SK-N-DZ (cell line): ENCODE results near the gene CCDC137.

Experiments used
- DNase-seq: peaks from one replicate; pipeline ENCODE4 v3.0.0-alpha.2; 2015; ENCODE audit warnings: low spot score

The CCDC137 gene

GRCh38 chr17:81682565-81683207, 16.1 kb downstream of the CCDC137 start:
- DNase-seq = no peak

DNA sequence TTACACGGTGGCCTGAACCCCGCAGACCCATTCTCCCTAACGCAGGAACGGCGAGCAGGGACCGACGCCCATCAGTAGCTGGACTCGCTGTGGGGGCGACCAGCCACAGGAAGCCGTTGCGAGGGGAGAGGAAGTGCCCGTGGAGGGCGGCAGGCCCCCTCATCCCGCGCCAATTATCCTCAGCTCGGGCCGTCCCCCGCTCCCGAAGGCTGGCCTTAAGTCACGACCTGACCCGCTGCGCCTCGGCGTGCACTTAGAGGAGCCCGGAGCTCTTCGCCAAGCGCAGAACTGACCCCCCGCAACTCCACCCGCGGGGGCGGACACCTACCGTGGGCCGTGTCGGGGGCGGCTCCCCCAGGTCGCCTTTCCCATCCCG, 16.7 kb downstream of the CCDC137 start:
- no peak for DNase-seq

DNA sequence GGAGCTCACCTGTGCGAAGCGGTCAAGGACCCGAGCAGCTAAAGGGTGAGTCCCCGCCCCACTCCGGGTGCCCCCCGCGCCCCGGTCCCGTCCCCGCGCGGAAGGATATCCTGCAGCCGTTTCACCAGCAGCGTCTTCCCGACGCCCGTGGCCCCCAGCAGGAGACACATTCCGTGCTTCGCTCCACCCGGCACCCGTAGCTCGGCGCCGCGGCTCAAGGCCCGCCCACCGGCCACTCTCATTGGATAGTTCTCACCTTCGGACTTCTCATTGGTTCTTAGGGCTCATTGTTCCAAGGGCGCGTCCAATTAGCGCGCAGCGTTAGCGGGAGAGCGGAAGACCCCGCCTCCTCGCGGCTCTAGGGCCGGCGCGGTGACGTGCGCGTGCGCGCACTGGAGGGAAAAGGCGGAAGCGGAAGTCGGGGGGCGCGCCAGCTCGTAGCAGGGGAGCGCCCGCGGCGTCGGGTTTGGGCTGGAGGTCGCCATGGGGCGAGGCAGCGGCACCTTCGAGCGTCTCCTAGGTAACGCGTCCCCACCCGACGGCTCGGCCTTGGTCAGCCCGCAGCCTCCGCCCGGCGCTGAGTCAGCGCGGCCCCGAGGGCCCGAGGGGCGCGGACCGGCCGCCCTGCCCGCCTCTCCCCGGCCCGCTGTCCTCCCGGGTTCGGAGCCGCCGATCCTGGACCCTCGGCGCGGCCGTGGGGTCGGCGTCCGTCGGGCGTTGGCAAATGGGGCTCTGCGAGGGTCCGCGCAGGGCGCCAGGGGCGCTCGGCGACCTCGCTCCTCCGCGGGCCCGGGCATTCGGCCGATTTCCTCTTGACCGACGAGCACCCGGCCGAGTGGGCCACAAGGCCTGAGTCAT, 17.3 kb downstream of the CCDC137 start, which contains the start of the genes ARL16 and HGS:
Gene ARL16 (minus strand): TSS at position 214 of the 858 bp plus-strand sequence. CDS start 44 bp downstream, at position 170.
Gene HGS (plus strand): TSS at position 428 of the 858 bp plus-strand sequence. CDS start 56 bp downstream, at position 484.
- DNase-seq = peak; percentile 99

DNA sequence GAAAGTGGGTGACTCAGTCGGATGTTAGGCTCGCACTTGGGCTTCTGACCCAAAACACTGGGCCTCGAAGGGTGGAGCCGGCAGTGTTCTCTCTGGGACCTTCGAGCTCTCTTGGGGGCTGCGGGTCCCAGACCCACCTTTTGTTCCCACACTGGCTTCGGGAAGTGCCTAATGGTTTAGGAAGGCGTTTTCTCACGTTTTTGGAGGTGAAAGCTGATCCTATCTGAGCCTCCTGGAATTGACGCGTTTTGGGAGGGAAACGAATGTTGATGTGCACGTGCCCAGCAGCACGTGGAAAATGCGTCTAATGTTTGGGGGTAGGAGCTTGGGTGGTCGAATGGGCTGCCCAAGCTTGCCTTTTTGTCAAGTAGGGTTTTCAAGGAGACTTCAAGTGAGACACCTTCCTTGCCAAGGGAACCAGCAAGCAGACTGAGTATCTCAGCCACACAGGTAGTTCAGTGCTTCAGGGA, 17.9 kb downstream of the CCDC137 start:
- DNase-seq = no peak

- DNase-seq = no peak
These were observed 18.6 kb downstream of the CCDC137 start for GRCh38 chr17:81685108-81685507.

- no peak for DNase-seq
These were observed 20.1 kb downstream of the CCDC137 start for GRCh38 chr17:81686614-81687013.

- DNase-seq = no peak
These were observed 21.4 kb downstream of the CCDC137 start for GRCh38 chr17:81687770-81688541.

- no peak for DNase-seq
These were observed 22.1 kb downstream of the CCDC137 start for GRCh38 chr17:81688616-81689015.

- no peak for DNase-seq
These were observed 23.5 kb downstream of the CCDC137 start for GRCh38 chr17:81690066-81690465.

- no peak for DNase-seq
These were observed 24.0 kb downstream of the CCDC137 start for GRCh38 chr17:81690549-81690948.

GRCh38 chr17:81691196-81691595, 24.7 kb downstream of the CCDC137 start:
- DNase-seq = no peak

GRCh38 chr17:81691608-81692007, 25.1 kb downstream of the CCDC137 start:
- DNase-seq = no peak

DNA sequence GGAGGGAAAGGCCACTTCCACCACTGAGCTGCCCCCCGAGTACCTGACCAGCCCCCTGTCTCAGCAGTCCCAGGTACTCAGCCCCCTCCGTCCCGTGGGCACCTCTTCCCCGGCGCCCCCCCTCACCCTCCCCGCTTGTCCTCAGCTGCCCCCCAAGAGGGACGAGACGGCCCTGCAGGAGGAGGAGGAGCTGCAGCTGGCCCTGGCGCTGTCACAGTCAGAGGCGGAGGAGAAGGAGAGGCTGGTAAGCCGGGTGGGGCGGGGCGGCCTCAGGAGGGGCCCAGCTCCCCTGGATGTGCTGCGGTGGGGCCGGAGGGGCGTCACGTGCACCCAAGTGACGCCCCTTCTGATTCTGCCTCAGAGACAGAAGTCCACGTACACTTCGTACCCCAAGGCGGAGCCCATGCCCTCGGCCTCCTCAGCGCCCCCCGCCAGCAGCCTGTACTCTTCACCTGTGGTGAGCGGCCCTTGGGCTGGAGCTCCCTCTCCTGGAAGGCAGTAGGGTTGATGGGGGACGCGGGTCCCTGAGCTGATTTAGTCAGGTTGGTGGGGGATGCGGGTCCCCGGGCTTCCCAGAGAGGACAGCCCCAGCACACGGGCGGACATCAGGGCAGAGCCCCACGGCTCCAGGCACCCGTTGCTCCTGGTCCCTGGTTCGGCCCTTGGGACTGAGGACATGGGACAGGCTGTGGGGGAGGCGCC, 27.1 kb downstream of the CCDC137 start:
- no peak for DNase-seq

DNA sequence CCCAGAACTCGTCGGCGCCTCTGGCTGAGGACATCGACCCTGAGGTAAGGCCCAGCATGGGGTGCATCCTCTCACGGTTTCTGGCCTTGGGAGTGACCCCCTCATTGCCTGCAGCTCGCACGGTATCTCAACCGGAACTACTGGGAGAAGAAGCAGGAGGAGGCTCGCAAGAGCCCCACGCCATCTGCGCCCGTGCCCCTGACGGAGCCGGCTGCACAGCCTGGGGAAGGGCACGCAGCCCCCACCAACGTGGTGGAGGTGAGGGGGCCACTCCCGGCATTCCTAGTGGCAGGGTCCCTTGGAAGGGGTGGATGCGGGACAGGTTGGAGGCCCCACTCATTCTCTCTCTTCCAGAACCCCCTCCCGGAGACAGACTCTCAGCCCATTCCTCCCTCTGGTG, 28.3 kb downstream of the CCDC137 start:
- DNase-seq = no peak

- no peak for DNase-seq
These were observed 28.7 kb downstream of the CCDC137 start for GRCh38 chr17:81695211-81695610.

DNA sequence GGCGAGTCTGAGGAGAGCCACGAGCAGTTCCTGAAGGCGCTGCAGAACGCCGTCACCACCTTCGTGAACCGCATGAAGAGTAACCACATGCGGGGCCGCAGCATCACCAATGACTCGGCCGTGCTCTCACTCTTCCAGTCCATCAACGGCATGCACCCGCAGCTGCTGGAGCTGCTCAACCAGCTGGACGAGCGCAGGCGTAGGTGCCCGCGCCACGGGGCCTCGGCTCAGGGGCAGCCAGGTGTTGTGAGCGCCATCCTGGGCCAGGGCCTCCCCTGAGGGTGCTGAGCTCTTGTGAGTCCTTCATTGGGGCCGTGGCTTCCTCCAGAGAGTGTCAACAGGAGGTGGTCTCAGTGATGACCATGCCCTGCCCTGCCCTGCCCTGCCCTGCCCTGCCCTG, 29.3 kb downstream of the CCDC137 start:
- no peak for DNase-seq

GRCh38 chr17:81696218-81696941, 29.8 kb downstream of the CCDC137 start:
- no peak for DNase-seq

DNA sequence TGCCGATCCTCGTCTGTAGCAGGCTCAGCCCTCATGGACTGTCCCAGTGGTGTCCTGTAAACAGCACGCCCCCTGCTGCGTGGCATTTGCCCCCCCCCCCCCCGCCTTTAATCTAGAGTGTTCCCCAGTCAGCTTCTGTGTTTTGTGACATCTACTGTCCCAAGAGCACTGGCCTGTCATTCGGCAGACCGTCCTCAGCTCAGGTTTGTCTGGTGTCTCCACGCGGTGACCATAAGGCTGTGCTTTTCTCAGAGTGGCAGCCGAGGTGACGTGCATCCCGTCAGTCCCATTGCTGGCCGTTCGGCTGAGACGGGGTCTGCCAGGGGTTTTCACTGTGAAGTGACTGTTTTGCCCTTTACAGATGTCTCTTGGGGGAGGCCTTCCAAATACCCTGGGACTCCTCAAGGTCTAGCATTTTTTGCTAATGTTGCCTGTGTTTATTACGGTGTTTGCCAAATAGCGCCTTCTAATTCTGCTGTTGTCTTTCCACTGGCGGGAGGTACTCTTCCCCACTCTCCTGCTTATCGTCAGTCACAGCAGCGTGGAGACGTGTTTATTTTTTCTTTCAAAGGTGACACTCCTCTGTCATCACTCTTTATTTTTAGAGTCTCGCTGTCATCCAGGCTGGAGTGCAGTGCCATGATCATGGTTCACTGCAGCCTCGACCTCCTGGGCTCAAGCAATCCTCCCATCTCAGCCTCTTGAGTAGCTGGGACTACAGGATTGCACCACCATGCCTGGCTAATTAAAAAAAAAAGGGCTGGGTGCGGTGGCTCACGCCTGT, 30.9 kb downstream of the CCDC137 start:
- no peak for DNase-seq

- DNase-seq = no peak
These were observed 34.1 kb downstream of the CCDC137 start for GRCh38 chr17:81700353-81701287.
